Thyroid gland (tissue), 4 donors: ENCODE measurements around the gene L3MBTL4. TPM values are rescaled to one million over a fixed set of nuclear protein-coding genes. Genes with fewer than 3 reads are reported as not detected.

Source experiments
- DNase-seq, 2 donors: peaks; one replicate each; pipeline ENCODE4 v3.0.0-alpha.2; 2019
- H3K27ac ChIP-seq, 3 donors: fragments of 200-600 bp; sonication (generic); 1 replicate in 2 of 3; 2 replicates in 1 of 3; pipeline ENCODE4 v1.5.1; 2016 to 2019; ENCODE audit warnings: mild to moderate bottlenecking in 1 of 3, moderate library complexity in 1 of 3
- H3K27me3 ChIP-seq: fragments of 200-600 bp; sonication (generic); one replicate; pipeline ENCODE4 v1.5.1; 2019
- H3K36me3 ChIP-seq, 2 donors: fragments of 200-600 bp; sonication (generic); one replicate each; pipeline ENCODE4 v1.5.1; 2016 to 2019
- H3K4me1 ChIP-seq, 2 donors: fragments of 200-600 bp; sonication (generic); one replicate each; pipeline ENCODE4 v1.5.1; 2017 to 2019
- H3K4me3 ChIP-seq, 3 donors: fragments of 200-600 bp; sonication (generic); replicated peaks in 1 of 3; 1 replicate in 2 of 3; 2 replicates in 1 of 3; pipeline ENCODE4 v1.5.1; 2016; ENCODE audit warnings: mild to moderate bottlenecking in 1 of 3
- H3K9me3 ChIP-seq: fragments of 200-600 bp; sonication (generic); one replicate; pipeline ENCODE4 v1.5.1; 2017
- POLR2A ChIP-seq, 2 donors: fragments of 450-650 bp; IDR thresholded peaks; one replicate each; pipeline ENCODE4 v1.6.1; 2017; ENCODE audit warnings: antibody characterized with exemption in 2 of 2, mild to moderate bottlenecking in 2 of 2, moderate library complexity in 1 of 2
- WGBS, 2 donors: methylation state at CpG; one replicate each; pipeline ENCODE4 v1.1.5; 2017; 5-methylcytosine and 5-hydroxymethylcytosine counted together
- intact Hi-C: fragments of 100-400 bp; cut with DNase I; formaldehyde crosslinking; loops from one replicate; pipeline ENCODE4 v1.15.1; 2023
- total RNA-seq, 4 donors: library from RNA; depleted of rRNA; stranded (reverse); fragments of >200 nt; gene quantifications; one replicate each; pipeline ENCODE4 v1.2.3, GENCODE V29; 2016
- TF ChIP-seq, protein P1 (sequence below), 6 experiments: fragments of 200-600 bp in 3 of 6; fragments of 450-650 bp in 3 of 6; sonication (generic) in 3 of 6; IDR thresholded peaks; one replicate each; pipeline ENCODE4 v1.5.1; 2016 to 2019; ENCODE audit warnings: antibody characterized with exemption in 6 of 6, mild to moderate bottlenecking in 2 of 6, inconsistent platforms in 1 of 6, moderate library complexity in 1 of 6

Gene L3MBTL4
- total RNA-seq, 4 donors from 2014 or later = 15.2 to 37.1 (median 24.3) TPM

- Histone ChIP-seq H3K27me3 (no peaks in the 10 kb centered on the region), H3K4me3 (no peak overlapping the region), H3K4me1 (peaks cover 12 to 38% of the 10 kb centered on the region in 2 donors), H3K27ac (peak overlapping the region; percentile 39 to 75 (median 59)), H3K9me3 (no peaks in the 10 kb centered on the region), H3K36me3 (no peaks in the 10 kb centered on the region)
- DNase-seq = no peak
- intact Hi-C loops = no loop called here
- TF ChIP-seq POLR2A (IDR thresholded peaks at IDR 0.05) = no peak
- TF ChIP-seq, protein P1, sequence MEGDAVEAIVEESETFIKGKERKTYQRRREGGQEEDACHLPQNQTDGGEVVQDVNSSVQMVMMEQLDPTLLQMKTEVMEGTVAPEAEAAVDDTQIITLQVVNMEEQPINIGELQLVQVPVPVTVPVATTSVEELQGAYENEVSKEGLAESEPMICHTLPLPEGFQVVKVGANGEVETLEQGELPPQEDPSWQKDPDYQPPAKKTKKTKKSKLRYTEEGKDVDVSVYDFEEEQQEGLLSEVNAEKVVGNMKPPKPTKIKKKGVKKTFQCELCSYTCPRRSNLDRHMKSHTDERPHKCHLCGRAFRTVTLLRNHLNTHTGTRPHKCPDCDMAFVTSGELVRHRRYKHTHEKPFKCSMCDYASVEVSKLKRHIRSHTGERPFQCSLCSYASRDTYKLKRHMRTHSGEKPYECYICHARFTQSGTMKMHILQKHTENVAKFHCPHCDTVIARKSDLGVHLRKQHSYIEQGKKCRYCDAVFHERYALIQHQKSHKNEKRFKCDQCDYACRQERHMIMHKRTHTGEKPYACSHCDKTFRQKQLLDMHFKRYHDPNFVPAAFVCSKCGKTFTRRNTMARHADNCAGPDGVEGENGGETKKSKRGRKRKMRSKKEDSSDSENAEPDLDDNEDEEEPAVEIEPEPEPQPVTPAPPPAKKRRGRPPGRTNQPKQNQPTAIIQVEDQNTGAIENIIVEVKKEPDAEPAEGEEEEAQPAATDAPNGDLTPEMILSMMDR (IDR thresholded peaks at IDR 0.05) = no peak
- 94 to 98% methylated on average over 4 of the region's 4 CpGs for WGBS, 2 donors
Measured at GRCh38 chr18:6251084-6251483, 163.6 kb downstream of the L3MBTL4 start.

DNA sequence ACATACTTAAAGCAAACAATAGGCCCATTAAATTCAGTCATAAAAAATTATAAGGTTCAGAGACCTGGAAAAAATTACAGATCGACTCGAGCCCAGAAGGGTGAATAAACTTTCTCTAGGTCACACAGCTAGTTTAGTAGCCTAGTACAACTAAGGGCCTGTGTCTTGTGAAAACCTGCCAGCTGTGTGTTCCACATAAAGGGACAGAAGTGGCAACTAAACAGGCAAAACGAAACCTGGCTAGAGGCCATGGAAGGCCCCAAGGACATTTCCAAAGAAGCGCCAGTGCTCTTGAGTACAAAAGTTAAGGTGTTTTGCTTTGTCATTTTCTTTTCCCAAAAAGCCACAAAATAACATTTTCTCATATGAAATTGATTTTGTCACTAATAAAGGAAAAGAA, 164.9 kb downstream of the L3MBTL4 start:
- H3K36me3 ChIP-seq = no peaks in the 10 kb centered on the region
- peaks cover 4 to 28% of the 10 kb centered on the region in 2 donors for H3K4me1 ChIP-seq
- H3K9me3 ChIP-seq = no peaks in the 10 kb centered on the region
- no peak overlapping the region for H3K4me3 ChIP-seq
- peak; percentile 90 to 91 for DNase-seq
- no peaks in the 10 kb centered on the region for H3K27me3 ChIP-seq
- intact Hi-C loops = no loop called here
- no peak for TF ChIP-seq POLR2A (IDR thresholded peaks at IDR 0.05)
- TF ChIP-seq, protein P1 (IDR thresholded peaks at IDR 0.05) = no peak
- H3K27ac ChIP-seq = peak overlapping the region; percentile 39 to 75 (median 59)
- 28 to 33% methylated on average over 4 of the region's 4 CpGs for WGBS, 2 donors

- Histone ChIP-seq H3K27me3 (no peaks in the 10 kb centered on the region), H3K4me3 (no peak overlapping the region), H3K36me3 (no peaks in the 10 kb centered on the region), H3K4me1 (peaks cover 0 to 21% of the 10 kb centered on the region in 2 donors), H3K9me3 (no peaks in the 10 kb centered on the region), H3K27ac (peak overlapping the region; percentile 39 to 75 (median 59))
- intact Hi-C loops = no loop called here
- no peak for DNase-seq
- TF ChIP-seq, protein P1 (IDR thresholded peaks at IDR 0.05) = no peak
- TF ChIP-seq POLR2A (IDR thresholded peaks at IDR 0.05) = no peak
- WGBS, 2 donors = 60 to 64% methylated on average over 2 of the region's 2 CpGs
Measured at GRCh38 chr18:6249170-6249569, 165.5 kb downstream of the L3MBTL4 start.

- H3K4me1 ChIP-seq = peaks cover 0 to 19% of the 10 kb centered on the region in 2 donors
- intact Hi-C loops = no loop called here
- H3K27ac ChIP-seq = no peak overlapping the region
- H3K9me3 ChIP-seq = no peaks in the 10 kb centered on the region
- no peaks in the 10 kb centered on the region for H3K27me3 ChIP-seq
- TF ChIP-seq, protein P1 (IDR thresholded peaks at IDR 0.05) = no peak
- 90 to 92% methylated on average over 2 of the region's 2 CpGs for WGBS, 2 donors
- DNase-seq = no peak
- H3K36me3 ChIP-seq = no peaks in the 10 kb centered on the region
- H3K4me3 ChIP-seq = no peak overlapping the region
Measured at GRCh38 chr18:6248017-6248416, 166.7 kb downstream of the L3MBTL4 start.

- 96 to 97% methylated on average over 11 of the region's 11 CpGs for WGBS, 2 donors
- no peak for DNase-seq
- Histone ChIP-seq H3K27ac (no peak overlapping the region), H3K4me3 (no peak overlapping the region), H3K27me3 (no peaks in the 10 kb centered on the region), H3K9me3 (no peaks in the 10 kb centered on the region), H3K4me1 (peaks cover 3 to 7% of the 10 kb centered on the region in 2 donors), H3K36me3 (no peaks in the 10 kb centered on the region)
- intact Hi-C loops = no loop called here
- no peak for TF ChIP-seq POLR2A (IDR thresholded peaks at IDR 0.05)
- TF ChIP-seq, protein P1 (IDR thresholded peaks at IDR 0.05) = no peak
Measured at GRCh38 chr18:6242004-6242403, 172.7 kb downstream of the L3MBTL4 start.
